ENCODE results near the gene TINCR.
A peak's percentile ranks its signal among the peaks of the same experiment; 100 is the strongest.

The TINCR gene

DNA sequence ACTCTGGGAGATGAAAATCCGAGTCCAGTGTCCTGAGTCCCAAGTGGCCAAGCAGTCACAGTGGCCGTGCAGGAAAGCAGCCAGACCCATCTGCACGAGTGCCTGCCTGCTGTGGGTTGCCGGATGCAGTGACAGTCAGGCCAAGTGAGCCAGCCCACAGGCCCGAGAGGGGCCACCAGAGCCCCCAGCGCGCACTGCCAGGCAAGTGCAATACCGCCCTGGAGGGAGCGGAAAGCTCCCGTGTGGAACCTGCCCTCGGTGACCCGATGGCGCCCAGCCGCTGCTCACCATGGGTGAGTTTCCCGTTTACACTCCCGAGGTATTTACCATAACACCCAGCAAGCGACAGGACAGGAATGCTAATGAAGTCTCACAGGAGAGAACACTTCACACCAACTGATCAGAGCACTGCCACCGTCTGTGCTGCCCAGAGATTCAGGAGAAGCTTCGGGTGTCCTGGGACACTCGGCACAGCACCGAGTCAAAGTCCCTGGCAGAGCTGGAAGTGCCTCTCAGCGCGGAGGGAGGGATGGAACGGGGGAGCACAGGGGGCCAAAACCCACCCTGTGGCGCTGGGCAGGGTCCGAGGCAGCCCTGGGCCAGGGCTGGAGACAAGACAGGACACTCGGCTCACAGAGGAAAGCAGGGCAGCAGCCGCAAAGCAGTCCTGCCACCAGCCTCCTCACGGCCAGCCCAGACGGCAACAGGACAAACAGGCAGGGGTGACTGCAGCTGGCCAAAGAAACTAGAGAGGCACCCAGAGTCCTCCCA lies 21.3 kb upstream of the TINCR start:
- DNase-seq = no peak

- no peak for DNase-seq
Measured at GRCh38 chr19:5588441-5588840, 20.7 kb upstream of the TINCR start.

GRCh38 chr19:5587661-5588060 lies 19.9 kb upstream of the TINCR start:
- DNase-seq = no peak

DNA sequence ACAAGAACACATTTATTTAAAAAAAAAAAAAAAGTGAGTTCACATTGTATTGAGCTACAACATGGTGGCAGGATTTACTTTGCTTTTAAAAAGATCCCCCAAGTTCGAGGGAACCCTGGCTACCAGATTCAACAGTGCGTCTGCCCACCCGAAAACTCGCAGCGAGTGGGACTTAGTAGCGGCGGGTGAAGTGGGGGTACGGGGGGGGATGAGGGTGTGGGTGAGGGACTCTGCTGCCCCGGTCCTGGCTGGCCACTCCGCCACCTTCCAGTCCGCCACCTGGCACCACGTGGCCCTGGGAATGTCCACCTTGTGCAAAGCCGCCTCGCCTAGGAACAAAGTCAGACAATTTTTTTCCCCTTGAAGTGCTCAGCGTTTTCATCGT lies 19.3 kb upstream of the TINCR start:
- no peak for DNase-seq

GRCh38 chr19:5586300-5587070 lies 18.7 kb upstream of the TINCR start:
- no peak for DNase-seq

GRCh38 chr19:5585461-5586299 lies 17.9 kb upstream of the TINCR start:
- DNase-seq = peak; percentile 56 to 74 (median 60)

DNA sequence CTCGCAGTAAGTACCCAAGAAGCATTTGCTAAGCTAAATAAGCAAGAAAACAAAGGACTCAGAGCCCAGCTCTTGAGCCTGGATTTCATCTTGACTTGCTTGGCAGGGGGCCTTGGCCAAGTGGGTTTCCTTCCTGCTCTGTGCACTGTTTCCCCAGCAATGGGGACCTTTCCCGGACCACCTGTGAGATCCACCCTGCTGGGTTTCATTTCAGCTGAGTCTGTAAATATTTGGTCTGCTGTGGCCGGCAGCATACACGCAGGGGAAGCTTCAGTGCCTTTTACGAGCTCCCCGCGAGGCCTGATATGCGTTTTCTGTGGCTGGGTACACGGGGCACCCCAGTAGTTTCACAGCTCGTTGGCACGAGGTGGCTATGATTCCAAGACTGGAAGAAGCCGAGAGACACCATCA lies 12.4 kb upstream of the TINCR start:
- no peak for DNase-seq

- no peak for DNase-seq
Measured at GRCh38 chr19:5579697-5580096, 11.9 kb upstream of the TINCR start.

DNA sequence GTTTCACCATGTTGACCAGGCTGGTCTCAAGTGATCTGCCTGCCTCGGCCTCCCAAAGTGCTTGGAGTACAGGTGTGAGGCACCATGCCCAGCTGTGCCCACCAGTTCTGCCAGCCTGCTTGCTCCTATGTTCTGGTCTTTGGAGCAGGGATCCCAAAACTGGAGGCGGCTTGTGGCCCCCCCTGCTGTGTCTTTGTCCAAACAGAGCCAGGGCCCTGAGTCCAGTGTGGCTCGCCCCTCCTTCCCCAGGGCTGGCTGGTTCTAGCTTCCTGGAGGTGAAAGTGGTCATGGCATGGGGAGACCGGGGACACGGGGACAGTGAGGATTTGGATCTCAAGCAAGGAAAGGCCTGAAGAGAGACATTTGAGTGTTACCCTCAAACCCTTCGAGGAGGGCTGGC lies 11.5 kb upstream of the TINCR start:
- no peak for DNase-seq

DNA sequence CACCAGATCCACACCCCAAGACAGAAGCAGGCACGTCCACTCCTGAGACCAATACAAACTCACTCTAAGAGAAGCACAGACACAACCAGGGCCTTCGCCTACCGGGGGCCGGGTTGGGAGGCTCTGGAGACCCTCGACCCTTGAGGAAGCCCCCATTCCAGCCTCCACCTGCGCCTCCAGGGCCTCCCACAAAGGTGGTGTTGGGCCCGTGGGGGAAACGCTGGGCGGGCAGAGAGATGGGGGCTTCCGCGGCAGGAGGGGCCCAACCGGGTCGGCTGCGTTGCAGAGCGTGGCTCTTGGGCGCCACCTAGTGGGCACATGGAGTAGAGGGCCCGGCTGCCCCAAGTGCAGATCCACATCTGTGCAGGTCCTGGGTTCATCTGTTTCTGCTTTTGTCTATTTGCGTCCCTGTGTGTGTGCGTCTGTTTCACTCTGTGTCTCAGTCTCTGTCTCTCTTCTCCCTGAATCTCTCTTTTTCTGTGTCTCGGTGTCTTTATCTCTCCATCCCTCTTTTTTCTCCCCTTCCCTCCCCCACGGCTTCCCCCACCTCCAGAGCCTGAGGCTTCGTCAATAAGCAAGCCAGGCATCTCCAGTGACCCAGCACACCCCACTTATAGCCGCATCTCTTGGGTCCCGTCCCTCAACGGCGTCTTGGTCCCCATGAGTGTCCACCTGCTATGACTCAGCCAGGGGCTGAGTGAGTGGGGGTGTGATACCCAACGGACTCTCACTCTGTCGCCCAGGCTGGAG lies 10.5 kb upstream of the TINCR start:
- DNase-seq = peak; percentile 53 to 79 (median 68)

- DNase-seq = no peak
Measured at GRCh38 chr19:5575590-5575989, 7.8 kb upstream of the TINCR start.

- no peak for DNase-seq
Measured at GRCh38 chr19:5572556-5573286, 5.0 kb upstream of the TINCR start.

DNA sequence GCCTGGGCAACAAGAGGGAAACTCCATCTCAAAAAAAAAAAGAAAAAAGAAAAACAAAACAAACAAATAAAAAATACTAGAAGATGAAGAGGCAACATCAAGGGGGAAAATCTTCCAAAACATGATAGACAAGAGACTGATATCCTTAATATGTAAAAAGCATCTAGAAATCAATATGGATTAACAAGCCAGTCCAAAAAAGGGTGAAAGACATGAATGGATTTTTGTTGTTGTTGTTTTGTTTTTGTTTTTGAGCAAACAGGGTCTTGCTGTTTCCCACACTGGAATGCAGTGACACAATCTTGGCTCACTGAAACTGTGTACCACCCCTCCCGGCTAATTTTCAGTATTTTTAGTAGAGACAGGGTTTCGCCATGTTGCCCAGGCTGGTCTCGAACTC lies 4.0 kb upstream of the TINCR start:
- DNase-seq = no peak

DNA sequence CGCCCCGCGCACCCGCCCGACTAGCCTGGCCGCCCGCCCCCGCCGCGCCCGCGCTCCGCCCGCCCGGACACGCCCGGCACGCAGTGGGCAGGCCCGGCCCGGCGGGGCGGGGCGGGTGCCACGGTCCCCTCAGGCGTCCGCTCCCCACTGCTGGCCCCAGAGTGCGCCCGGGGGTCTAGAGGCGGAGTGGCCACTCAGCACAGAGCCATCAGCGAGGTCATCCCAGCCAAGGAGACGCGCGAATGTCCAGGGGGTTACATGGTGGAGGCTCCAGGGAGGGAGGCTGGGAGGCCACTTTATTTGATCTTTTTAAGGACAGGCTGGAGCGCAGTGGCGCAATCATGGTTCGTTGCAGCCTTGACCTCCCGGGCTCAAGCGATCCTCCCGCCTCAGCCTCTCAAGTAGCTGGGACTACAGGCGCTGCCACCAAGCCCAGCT lies 236 bp upstream of the TINCR start:
- DNase-seq = no peak

- no peak for DNase-seq
Measured at GRCh38 chr19:5564930-5565329, 2.8 kb downstream of the TINCR start.

DNA sequence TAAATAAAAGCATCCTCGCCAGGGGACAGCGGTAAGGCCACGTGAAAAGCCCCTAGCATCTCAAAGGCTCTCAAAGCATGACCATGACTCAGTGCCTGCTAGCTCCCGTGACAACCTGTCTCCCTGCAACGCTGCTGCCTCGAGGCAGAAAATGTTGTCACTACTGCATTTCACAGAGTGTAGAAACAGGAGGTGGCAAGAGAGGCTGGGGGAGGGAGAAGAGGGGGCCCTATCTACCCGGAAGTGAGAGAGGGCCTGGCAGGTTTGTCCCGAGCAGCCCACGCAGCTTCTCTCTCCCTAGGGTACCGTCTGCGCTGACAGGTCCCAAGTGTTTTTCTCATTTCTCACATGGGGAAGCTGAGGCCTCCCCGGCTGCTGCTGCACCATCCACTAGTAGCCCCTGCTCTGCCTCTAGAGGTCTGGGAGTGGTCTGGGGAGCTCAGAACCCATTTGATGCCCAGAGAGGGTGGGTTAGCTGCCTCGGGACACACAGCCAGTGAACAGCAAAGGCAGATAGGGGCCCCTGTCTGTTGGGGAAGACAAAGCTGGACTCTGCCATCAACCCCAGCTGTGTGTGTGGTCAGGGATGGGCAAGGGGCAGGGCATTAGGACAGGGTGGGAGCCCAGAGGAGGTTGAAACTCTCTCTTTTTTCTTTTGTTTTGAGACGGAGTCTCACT lies 3.7 kb downstream of the TINCR start:
- DNase-seq = peak in 2 of 3 donors; percentile 42 to 50

- no peak for DNase-seq
Measured at GRCh38 chr19:5563008-5563431, 4.7 kb downstream of the TINCR start.

DNA sequence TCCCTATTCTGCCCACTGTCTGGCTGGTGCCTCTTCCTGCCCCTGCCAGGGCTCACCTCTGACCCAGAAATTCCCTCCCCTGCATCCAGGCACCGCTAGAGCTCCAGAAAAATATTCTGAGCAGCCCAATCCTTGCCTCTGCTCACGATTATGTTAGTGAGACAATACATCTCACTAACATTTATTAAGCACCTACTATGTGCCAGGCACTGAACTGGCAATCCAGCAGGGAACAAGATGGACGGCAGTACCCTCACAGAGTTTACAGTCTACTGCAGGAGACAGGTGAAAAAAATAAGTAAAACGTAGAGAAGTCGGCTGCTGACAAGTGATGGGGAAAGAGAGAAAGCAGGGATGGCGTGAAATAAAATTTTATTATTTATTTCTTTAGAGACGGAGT lies 5.5 kb downstream of the TINCR start:
- no peak for DNase-seq

- DNase-seq = no peak
Measured at GRCh38 chr19:5561559-5561958, 6.2 kb downstream of the TINCR start.

GRCh38 chr19:5560156-5560555 lies 7.6 kb downstream of the TINCR start:
- no peak for DNase-seq

- no peak for DNase-seq
Measured at GRCh38 chr19:5559804-5560133, 8.0 kb downstream of the TINCR start.
